PC-3 (cell line): ENCODE measurements around the gene TXNRD1.

Source experiments
- CTCF ChIP-seq: fragments of 300-600 bp; sonication (generic); conservative IDR thresholded peaks from 2 replicates; pipeline ENCODE4 v1.5.1; 2017; ENCODE audit warnings: antibody characterized with exemption, low read depth, mild to moderate bottlenecking, low read length
- EZH2 ChIP-seq: fragments of 300-600 bp; sonication (generic); IDR thresholded peaks from one replicate; pipeline ENCODE4 v1.6.1; 2017; ENCODE audit warnings: antibody characterized with exemption, mild to moderate bottlenecking, low read length; ENCODE audit not compliant: unreplicated experiment

- no peak for TF ChIP-seq CTCF
- TF ChIP-seq EZH2, result no peak
Observed at GRCh38 chr12:104226672-104227071, 11.1 kb downstream of the TXNRD1 start.
